Fibroblast of skin of scalp (primary cell): ENCODE measurements around the gene AGR3.
"Not testable (repeated sequence)": the region's sequence is repeated elsewhere in the genome, so short reads cannot be mapped to it uniquely, and the experiment has no call there.

Experiments used
- DNase-seq: peaks from one replicate; pipeline ENCODE4 v3.0.0-alpha.2; 2013

The AGR3 gene

DNA sequence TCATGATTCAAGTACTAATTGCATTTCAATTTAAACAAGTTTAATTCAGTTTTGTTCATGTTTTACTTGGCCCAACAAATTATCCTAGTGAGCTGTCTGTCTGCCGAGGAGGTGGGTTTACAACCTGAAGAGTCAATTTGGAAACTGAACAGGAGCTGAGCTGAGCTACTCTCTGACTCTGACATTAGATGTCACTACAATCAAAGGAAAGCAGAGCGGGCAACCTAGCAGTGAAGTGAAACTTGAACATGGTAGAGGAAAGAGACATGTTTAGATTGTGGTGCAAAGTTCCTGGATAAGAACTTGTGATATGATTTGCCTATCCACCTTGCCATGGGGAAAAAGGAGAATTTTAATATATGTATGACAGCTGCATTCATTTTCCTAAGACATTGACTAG is 9.6 kb upstream of the AGR3 start:
- DNase-seq, result peak; percentile 67

DNA sequence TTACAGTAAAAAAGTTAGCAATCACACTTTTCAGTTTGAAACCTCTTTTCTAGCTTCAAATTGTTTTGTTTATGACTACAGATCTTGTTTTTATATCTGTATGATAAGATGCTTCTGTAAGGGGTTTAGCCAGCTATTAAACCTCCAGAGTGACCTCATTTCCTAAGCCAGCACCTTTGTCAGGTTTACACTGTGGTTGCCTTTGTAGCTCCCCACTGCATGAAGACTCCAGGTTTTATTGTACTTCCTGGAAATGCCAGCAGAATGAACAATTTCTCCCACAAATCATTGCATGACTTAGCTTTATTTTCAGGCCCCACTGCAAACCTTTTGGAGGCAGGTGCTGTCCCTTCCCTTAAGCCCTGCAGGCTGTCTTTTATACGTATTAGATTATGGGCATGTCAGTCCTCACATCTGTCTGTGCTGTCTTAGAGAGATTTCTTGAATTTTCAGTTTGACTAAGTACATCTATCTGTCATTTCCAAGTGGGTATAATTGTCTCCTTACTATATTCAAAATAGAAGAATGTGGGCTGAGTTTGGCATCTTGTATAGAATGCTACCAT is 8.2 kb upstream of the AGR3 start:
- no peak for DNase-seq

DNA sequence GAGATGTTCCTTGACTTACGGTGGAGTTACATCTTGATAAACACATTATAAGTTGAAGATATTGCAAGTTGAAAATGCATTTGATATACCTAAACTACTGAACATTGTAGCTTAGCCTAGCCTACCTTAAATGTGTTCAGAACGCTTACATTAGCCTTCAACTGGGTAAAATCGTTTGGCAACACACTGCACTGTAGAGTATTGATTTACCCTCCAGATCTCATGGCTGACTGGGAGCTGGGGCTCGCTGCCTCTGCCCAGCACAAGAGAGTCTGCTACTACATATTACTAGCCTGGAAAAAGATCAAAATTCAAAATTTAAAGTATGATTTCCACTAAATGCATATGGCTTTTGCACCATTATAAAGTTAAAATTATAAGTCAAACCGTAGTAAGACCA is 7.5 kb upstream of the AGR3 start:
- DNase-seq, result no peak

- no peak for DNase-seq
Observed at GRCh38 chr7:16883918-16884317, 2.1 kb upstream of the AGR3 start.

- no peak for DNase-seq
Observed at GRCh38 chr7:16880554-16880953, 1.2 kb downstream of the AGR3 start.

GRCh38 chr7:16879181-16879580 is 2.6 kb downstream of the AGR3 start:
- DNase-seq, result no peak

GRCh38 chr7:16875861-16876260 is 5.9 kb downstream of the AGR3 start:
- no peak for DNase-seq

DNA sequence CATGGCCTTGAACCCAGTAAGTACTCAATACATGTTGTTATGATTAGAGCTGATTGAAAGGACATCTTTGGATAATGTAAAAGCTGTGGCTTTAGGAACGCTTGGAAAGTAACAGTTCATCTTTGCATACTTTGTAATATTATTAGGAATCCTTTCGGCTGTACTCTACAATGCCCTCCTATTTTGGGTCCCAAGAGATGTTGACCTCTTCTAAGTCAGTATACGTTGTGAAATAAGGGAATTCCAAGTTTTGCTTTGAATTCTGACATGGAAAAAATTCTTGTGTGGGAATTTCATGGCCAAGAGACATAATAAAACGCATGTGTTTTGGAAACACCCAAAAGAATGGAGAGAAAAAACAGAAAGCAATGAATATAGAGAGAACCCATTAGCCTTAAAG is 7.7 kb downstream of the AGR3 start:
- peak; percentile 58 for DNase-seq

GRCh38 chr7:16867328-16867727 is 14.5 kb downstream of the AGR3 start:
- DNase-seq, result no peak

- DNase-seq, result not testable (repeated sequence)
Observed at GRCh38 chr7:16853189-16853588, 28.6 kb downstream of the AGR3 start.

GRCh38 chr7:16851829-16852228 is 30.0 kb downstream of the AGR3 start:
- DNase-seq, result no peak

DNA sequence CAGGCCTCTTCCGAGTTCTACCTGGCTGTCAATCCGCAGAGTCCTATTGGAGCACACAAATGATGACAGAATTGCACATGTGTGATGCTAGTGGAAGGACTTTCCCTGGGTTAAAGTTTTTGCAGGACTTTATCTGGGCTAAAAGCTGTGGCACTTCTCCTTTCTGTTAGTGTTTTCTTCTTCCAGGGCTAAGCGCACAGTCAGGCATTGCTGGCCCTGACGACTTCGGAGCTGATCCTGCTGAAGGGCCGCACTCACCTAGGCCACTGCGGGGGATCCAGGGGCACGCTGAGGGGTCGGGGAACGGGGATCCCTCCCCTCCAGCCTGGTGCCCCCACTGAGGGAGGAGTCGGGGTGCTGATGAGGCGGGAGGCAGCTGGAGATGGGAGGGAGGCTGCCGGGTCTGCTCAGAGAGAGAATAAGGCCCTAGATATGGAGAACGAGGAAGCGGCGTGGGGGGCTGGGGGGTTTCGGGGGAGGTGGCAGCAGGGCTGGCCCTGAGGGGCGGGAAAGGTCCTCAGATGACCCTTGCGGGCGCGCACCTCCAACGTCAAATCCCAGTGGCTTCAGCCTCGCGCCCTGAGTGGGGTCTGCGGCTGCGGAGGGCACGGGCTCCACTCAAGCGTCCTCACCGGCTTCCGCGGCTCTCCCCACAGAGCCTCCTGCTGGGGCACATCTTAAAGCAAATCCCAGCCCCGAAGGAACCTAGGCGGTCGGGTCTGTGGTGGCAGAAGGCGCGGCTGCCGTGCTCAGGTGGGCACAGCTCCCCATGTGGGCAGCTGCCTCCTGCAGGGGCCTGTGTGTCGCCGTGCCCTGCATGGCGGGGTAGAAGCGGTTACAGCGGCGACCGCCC is 30.9 kb downstream of the AGR3 start:
- DNase-seq, result no peak

- DNase-seq, result peak; percentile 5
Observed at GRCh38 chr7:16849296-16850148, 32.3 kb downstream of the AGR3 start.

DNA sequence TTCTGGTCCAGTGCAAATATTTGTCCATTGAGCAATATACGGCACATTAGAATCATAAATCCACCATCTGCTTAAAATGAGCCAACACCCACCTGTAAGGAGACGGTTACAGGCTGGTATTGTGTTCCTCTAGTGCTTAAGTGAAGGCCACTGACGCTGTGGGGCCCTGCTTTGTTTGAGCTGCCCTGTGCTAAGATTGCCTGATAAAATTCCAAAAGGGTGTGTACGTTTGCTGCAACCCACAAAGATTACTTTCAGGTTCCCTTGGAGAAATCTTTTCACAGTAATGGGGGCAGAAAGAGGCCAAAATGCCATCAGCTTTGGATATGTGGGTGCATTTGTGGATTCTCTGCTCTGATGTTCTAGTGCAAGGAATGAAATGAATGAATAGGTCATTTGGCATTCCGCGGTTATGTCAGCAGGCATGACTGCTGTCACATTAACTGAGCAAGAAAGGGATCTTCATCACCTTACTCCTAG is 34.4 kb downstream of the AGR3 start:
- DNase-seq, result peak; percentile 7

GRCh38 chr7:16846601-16847165 is 35.1 kb downstream of the AGR3 start:
- no peak for DNase-seq

- DNase-seq, result no peak
Observed at GRCh38 chr7:16845746-16846145, 36.0 kb downstream of the AGR3 start.

DNA sequence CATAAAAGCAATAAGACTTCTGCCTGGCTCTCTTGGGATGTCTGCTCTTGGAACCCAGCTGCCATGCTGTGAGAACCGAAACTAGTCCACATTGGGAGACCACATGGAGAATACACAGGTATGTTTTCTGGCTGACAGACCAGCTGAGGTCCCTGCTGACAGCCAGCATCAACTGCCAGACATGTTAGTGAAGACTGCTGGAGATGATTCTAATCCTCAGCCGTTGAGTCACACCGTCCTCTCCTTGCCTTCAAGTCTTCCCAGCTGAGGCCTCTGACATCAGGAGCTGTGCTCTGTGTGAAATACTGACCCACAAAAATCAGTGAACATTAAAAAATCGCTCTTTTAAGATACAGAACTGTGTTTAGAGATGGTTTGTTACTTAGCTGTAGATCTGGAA is 40.1 kb downstream of the AGR3 start:
- peak; percentile 81 for DNase-seq

- DNase-seq, result no peak
Observed at GRCh38 chr7:16840094-16840493, 41.7 kb downstream of the AGR3 start.

DNA sequence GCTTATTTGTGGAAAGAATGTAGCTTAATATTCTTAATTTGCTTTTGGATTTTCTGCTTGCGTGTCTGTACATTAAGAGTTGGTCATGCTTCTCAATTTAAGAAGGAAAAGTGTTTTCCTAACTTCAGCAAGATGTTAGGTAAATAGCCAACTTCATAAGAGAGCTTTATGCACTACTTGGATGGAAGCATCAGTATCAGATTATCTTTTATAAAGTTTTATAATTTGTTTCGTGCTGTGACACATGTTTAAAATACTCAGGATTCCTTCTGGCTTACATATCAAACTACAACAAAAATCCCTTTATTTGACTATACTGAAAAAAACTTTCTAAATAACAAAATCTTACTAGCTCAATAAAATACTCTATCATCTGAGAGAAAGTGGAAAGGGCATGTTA is 42.1 kb downstream of the AGR3 start:
- DNase-seq, result peak; percentile 63

DNA sequence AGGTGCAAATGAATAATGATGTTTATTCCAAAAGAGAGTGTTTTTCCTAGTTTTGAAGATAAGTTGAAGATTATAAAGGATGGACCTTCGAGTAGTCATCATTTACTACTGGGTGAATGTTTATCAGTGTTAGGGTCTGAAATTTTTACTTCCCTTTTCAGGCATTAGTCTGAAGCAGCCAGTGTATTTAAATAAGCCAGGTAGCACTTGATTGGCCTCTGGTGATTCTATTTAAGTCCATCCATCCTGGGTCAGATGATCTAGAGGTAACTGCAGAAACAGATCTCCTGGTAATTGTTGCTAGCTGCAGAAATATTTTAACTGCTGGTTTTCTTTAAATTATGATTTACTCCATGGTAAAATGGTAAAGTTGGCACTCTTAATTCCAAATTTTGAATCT is 42.9 kb downstream of the AGR3 start:
- no peak for DNase-seq

GRCh38 chr7:16838386-16838785 is 43.4 kb downstream of the AGR3 start:
- DNase-seq, result peak; percentile 29

- no peak for DNase-seq
Observed at GRCh38 chr7:16836481-16836880, 45.3 kb downstream of the AGR3 start.

GRCh38 chr7:16833373-16833772 is 48.4 kb downstream of the AGR3 start:
- no peak for DNase-seq
